A673 (cell line): ENCODE data around the gene RSU1. TPM values are rescaled to one million over a fixed set of nuclear protein-coding genes. Genes with fewer than 3 reads are reported as not detected.

ENCODE experiments used
- BruUV-seq: library from RNA; stranded (reverse); fragments of 400-500 nt; replicated peaks from 2 replicates; lab custom pipeline; 2021; lab: Mats Ljungman, UMichigan
- CTCF ChIA-PET: fragments of 300-600 bp; sonication (Branson Sonifier 250); formaldehyde crosslinking; loops from one replicate; lab custom pipeline; 2022; ENCODE audit warnings: antibody characterized with exemption; lab: Charles Lee
- POLR2A ChIA-PET: fragments of 300-600 bp; sonication (Branson Sonifier 250); formaldehyde crosslinking; loops from one replicate; lab custom pipeline; 2022; ENCODE audit warnings: antibody characterized with exemption; ENCODE audit not compliant: low non-redundant PET; lab: Charles Lee
- DNase-seq: peaks from one replicate; pipeline ENCODE4 v3.0.0-alpha.2; 2015; ENCODE audit warnings: low spot score
- H3K27ac ChIP-seq: fragments of 200-600 bp; sonication (generic); 2 replicates; pipeline ENCODE4 v1.5.1; 2016; ENCODE audit warnings: mixed run types, low read depth, mild to moderate bottlenecking, mixed read lengths, antibody characterized with exemption, low read length; ENCODE audit not compliant: poor library complexity, severe bottlenecking
- H3K27me3 ChIP-seq: fragments of 200-600 bp; sonication (generic); replicated peaks from 2 replicates; pipeline ENCODE4 v1.6.1; 2017; ENCODE audit warnings: mixed run types, low read depth, mild to moderate bottlenecking, mixed read lengths, antibody characterized with exemption, low read length; ENCODE audit not compliant: insufficient read depth, poor library complexity
- H3K36me3 ChIP-seq: fragments of 200-600 bp; sonication (generic); 2 replicates; pipeline ENCODE4 v1.6.1; 2016; ENCODE audit warnings: mixed run types, mild to moderate bottlenecking, mixed read lengths, antibody characterized with exemption, low read length; ENCODE audit not compliant: insufficient read depth, poor library complexity, severe bottlenecking
- H3K4me1 ChIP-seq: fragments of 200-600 bp; sonication (generic); 2 replicates; pipeline ENCODE4 v1.6.1; 2017; ENCODE audit warnings: mixed run types, mild to moderate bottlenecking, mixed read lengths, antibody characterized with exemption, low read length; ENCODE audit not compliant: insufficient read depth, poor library complexity, severe bottlenecking
- H3K4me3 ChIP-seq: fragments of 200-600 bp; sonication (generic); 2 replicates; pipeline ENCODE4 v1.5.1; 2016; ENCODE audit warnings: low read depth, mixed run types, mild to moderate bottlenecking, mixed read lengths, low read length; ENCODE audit not compliant: poor library complexity, severe bottlenecking
- H3K9me3 ChIP-seq: fragments of 200-600 bp; sonication (generic); 2 replicates; pipeline ENCODE4 v1.6.1; 2016; ENCODE audit warnings: mixed run types, low read depth, mild to moderate bottlenecking, mixed read lengths, antibody characterized with exemption, low read length; ENCODE audit not compliant: poor library complexity, severe bottlenecking
- EZH2 ChIP-seq: fragments of 200-600 bp; sonication (generic); IDR thresholded peaks from 2 replicates; pipeline ENCODE4 v1.6.1; 2017; ENCODE audit warnings: borderline replicate concordance, low read depth, mild to moderate bottlenecking, mixed read lengths, antibody characterized with exemption, low read length; ENCODE audit not compliant: poor library complexity, severe bottlenecking
- intact Hi-C: fragments of 100-400 bp; cut with micrococcal nuclease; formaldehyde crosslinking; loops from one replicate; pipeline ENCODE4 v1.10.0; 2022; ENCODE audit not compliant: unreplicated experiment
- total RNA-seq: library from RNA; stranded (reverse); gene quantifications from 2 replicates; pipeline ENCODE4 v1.2.3, GENCODE V29; 2021
- TF ChIP-seq, protein P1 (sequence below): fragments of 300-800, 200-600 bp; sonication (generic); conservative IDR thresholded peaks from 2 replicates; pipeline ENCODE4 v1.5.1; 2017; ENCODE audit warnings: low read depth, mild to moderate bottlenecking, antibody characterized with exemption, low read length, moderate library complexity, mixed read lengths

Gene RSU1
- total RNA-seq, 1 experiment from 2014 or later: 64.0 TPM

- no peaks in the 10 kb centered on the region for H3K4me1 ChIP-seq
- TF ChIP-seq EZH2: no peak
- TF ChIP-seq, protein P1, sequence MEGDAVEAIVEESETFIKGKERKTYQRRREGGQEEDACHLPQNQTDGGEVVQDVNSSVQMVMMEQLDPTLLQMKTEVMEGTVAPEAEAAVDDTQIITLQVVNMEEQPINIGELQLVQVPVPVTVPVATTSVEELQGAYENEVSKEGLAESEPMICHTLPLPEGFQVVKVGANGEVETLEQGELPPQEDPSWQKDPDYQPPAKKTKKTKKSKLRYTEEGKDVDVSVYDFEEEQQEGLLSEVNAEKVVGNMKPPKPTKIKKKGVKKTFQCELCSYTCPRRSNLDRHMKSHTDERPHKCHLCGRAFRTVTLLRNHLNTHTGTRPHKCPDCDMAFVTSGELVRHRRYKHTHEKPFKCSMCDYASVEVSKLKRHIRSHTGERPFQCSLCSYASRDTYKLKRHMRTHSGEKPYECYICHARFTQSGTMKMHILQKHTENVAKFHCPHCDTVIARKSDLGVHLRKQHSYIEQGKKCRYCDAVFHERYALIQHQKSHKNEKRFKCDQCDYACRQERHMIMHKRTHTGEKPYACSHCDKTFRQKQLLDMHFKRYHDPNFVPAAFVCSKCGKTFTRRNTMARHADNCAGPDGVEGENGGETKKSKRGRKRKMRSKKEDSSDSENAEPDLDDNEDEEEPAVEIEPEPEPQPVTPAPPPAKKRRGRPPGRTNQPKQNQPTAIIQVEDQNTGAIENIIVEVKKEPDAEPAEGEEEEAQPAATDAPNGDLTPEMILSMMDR: no peak
- H3K36me3 ChIP-seq: no peaks in the 10 kb centered on the region
- no peak for DNase-seq
- CTCF ChIA-PET: no interaction called here
- no TSS peak for BruUV-seq
- no peak overlapping the region for H3K27ac ChIP-seq
- no peaks in the 10 kb centered on the region for H3K9me3 ChIP-seq
- POLR2A ChIA-PET: no interaction called here
- H3K4me3 ChIP-seq: no peak overlapping the region
- H3K27me3 ChIP-seq: no peaks in the 10 kb centered on the region
- intact Hi-C loops: no loop called here
These were observed 213.9 kb downstream of the RSU1 start for GRCh38 chr10:16603308-16603707.

DNA sequence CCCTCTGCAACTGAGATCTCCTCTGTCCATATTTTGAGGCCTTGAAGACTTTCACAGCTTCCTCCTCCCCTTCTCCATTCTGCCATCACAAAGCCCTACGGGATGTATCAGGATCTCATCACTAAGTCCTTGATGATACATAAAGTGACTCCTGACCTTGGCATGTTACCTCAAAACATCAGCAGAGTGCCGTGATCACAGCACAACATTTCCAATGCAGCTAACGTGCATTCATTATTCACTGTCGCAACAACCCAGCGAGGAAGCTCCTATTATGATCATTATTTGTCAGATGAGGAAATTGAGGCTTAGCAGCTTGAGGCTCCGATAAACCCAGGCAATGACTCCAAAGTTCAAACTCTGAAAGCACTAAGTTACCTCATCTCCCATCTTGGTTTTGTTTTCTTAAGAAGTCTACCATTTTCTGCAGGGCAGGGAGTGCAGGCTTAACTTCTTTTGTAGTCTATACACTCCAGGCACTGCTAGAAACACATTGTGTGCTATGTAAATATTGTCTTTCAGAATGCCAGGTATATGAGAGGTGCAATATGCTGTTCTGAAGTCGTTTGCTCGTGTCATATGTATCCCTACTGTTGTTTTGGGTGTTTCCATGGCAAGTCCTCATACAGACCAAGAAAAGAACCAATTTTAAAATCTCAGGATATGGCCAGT is 215.0 kb downstream of the RSU1 start:
- no peaks in the 10 kb centered on the region for H3K27me3 ChIP-seq
- no peak overlapping the region for H3K4me3 ChIP-seq
- TF ChIP-seq, protein P1: no peak
- no peak for TF ChIP-seq EZH2
- H3K36me3 ChIP-seq: no peaks in the 10 kb centered on the region
- ChIA-PET POLR2A (no interaction called here), CTCF (no interaction called here)
- no peaks in the 10 kb centered on the region for H3K4me1 ChIP-seq
- no peak overlapping the region for H3K27ac ChIP-seq
- intact Hi-C loops: no loop called here
- H3K9me3 ChIP-seq: no peaks in the 10 kb centered on the region
- no peak for DNase-seq
- BruUV-seq: no TSS peak

GRCh38 chr10:16599662-16600061 is 217.6 kb downstream of the RSU1 start:
- no peaks in the 10 kb centered on the region for H3K36me3 ChIP-seq
- H3K4me1 ChIP-seq: no peaks in the 10 kb centered on the region
- POLR2A ChIA-PET: no interaction called here
- no TSS peak for BruUV-seq
- TF ChIP-seq, protein P1: no peak
- no peak for TF ChIP-seq EZH2
- H3K4me3 ChIP-seq: no peak overlapping the region
- no peaks in the 10 kb centered on the region for H3K27me3 ChIP-seq
- H3K27ac ChIP-seq: no peak overlapping the region
- no peak for DNase-seq
- CTCF ChIA-PET: no interaction called here
- intact Hi-C loops: no loop called here
- H3K9me3 ChIP-seq: no peaks in the 10 kb centered on the region
